Gastroesophageal sphincter (tissue), 4 donors: ENCODE measurements around the gene ADGRD1. TPM values are rescaled to one million over a fixed set of nuclear protein-coding genes. Genes with fewer than 3 reads are reported as not detected.

Experiments used
- ATAC-seq: fragments of 150-250 bp; one replicate; pipeline ENCODE4 v1.9.1; 2016; ENCODE audit warnings: mild to moderate bottlenecking, moderate library complexity
- H3K27ac ChIP-seq, 4 donors: fragments of 200-600 bp; sonication (generic) in 3 of 4; 1 replicate in 3 of 4; 2 replicates in 1 of 4; pipeline ENCODE4 v1.5.1; 2016 to 2019
- H3K27me3 ChIP-seq: fragments of 200-600 bp; sonication (generic); one replicate; pipeline ENCODE4 v1.5.1; 2019
- H3K36me3 ChIP-seq, 2 donors: fragments of 200-600 bp; sonication (generic); one replicate each; pipeline ENCODE4 v1.5.1; 2019; ENCODE audit warnings: control low read depth in 1 of 2
- H3K4me1 ChIP-seq, 3 donors: fragments of 200-600 bp; sonication (generic); 1 replicate in 2 of 3; 2 replicates in 1 of 3; pipeline ENCODE4 v1.5.1; 2016 to 2019; ENCODE audit warnings: control low read depth in 2 of 3
- H3K4me3 ChIP-seq, 2 donors: fragments of 200-600 bp; sonication (generic); one replicate each; pipeline ENCODE4 v1.5.1; 2019; ENCODE audit warnings: mild to moderate bottlenecking in 1 of 2, moderate library complexity in 1 of 2
- H3K9me3 ChIP-seq, 3 donors: fragments of 200-600 bp; sonication (generic); one replicate each; pipeline ENCODE4 v1.5.1; 2017 to 2019; ENCODE audit warnings: control low read depth in 2 of 3
- EP300 ChIP-seq: sonication (generic); formaldehyde crosslinking; IDR thresholded peaks from one replicate; pipeline ENCODE4 v1.6.1; 2017; ENCODE audit warnings: antibody characterized with exemption, mild to moderate bottlenecking
- POLR2A ChIP-seq, 2 donors: fragments of 450-650 bp; IDR thresholded peaks; one replicate each; pipeline ENCODE4 v1.6.1; 2017; ENCODE audit warnings: antibody characterized with exemption in 2 of 2, mild to moderate bottlenecking in 2 of 2, moderate library complexity in 1 of 2
- POLR2AphosphoS5 ChIP-seq: sonication (generic); formaldehyde crosslinking; IDR thresholded peaks from one replicate; pipeline ENCODE4 v1.6.1; 2017; ENCODE audit warnings: antibody characterized with exemption
- WGBS, 2 donors: methylation state at CpG; one replicate each; pipeline ENCODE4 v1.1.5; 2018; ENCODE audit warnings: low coverage in 1 of 2; 5-methylcytosine and 5-hydroxymethylcytosine counted together
- total RNA-seq, 4 donors: library from RNA; depleted of rRNA; stranded (reverse); fragments of >200 nt; gene quantifications; one replicate each; pipeline ENCODE4 v1.1.0, GENCODE V29; 2016
- TF ChIP-seq, protein P1 (sequence below), 4 experiments: fragments of 200-600 bp in 2 of 4; fragments of 450-650 bp in 2 of 4; sonication (generic) in 1 of 4; IDR thresholded peaks; one replicate each; pipeline ENCODE4 v1.5.1; 2017 to 2019; ENCODE audit warnings: antibody characterized with exemption in 4 of 4, mild to moderate bottlenecking in 2 of 4, moderate library complexity in 2 of 4

ADGRD1 gene
- total RNA-seq, 4 donors from 2014 or later = 19.1 to 43.4 (median 31.3) TPM

DNA sequence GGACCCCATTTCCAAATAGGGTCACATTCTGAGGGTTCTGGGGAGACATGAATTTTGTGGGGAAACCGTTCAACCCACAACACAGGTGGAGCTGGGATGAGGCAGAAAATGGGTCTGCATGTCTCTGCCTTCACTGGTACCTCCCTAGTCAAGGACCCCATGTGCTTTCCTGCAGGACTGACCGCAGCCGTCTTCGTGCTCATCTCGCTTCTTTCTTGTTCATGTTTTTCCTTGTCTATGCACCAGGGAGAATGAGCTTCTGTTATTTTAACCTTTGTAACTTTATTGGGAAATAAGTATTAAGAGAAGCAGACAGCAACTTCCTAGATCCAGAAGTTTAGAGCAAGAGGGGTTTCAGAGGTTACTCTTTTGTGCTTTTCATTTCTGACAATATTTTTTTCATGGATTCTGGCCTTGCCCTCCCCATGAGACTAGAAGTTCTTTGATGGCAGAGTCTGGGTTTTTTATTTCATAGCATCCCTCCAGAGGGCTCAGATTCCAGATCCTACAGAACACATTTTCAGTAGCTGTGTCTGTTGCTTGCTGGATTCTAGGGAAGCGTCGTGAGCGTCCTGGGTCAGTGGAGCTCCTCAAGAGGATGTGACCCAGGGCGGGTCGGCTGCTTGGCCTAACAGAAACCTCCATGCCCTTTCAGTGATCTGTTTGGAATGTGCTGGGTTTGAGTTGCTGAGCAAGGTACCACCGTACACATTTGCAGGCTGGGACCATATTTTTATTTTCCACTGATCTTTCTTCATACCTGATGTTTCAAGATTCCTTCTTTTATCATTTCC is 104.2 kb downstream of the ADGRD1 start:
- no peak for ATAC-seq
- WGBS, 2 donors = 78 to 80% methylated on average over 8 to 11 of the region's 11 CpGs
- no peaks in the 10 kb centered on the region for H3K9me3 ChIP-seq
- no peaks in the 10 kb centered on the region for H3K36me3 ChIP-seq
- H3K4me1 ChIP-seq = no peaks in the 10 kb centered on the region
- no peak overlapping the region for H3K27ac ChIP-seq
- H3K4me3 ChIP-seq = no peak overlapping the region
- H3K27me3 ChIP-seq = no peaks in the 10 kb centered on the region
- no peak for TF ChIP-seq POLR2AphosphoS5
- no peak for TF ChIP-seq POLR2A (IDR thresholded peaks at IDR 0.05)
- no peak for TF ChIP-seq EP300
- TF ChIP-seq, protein P1, sequence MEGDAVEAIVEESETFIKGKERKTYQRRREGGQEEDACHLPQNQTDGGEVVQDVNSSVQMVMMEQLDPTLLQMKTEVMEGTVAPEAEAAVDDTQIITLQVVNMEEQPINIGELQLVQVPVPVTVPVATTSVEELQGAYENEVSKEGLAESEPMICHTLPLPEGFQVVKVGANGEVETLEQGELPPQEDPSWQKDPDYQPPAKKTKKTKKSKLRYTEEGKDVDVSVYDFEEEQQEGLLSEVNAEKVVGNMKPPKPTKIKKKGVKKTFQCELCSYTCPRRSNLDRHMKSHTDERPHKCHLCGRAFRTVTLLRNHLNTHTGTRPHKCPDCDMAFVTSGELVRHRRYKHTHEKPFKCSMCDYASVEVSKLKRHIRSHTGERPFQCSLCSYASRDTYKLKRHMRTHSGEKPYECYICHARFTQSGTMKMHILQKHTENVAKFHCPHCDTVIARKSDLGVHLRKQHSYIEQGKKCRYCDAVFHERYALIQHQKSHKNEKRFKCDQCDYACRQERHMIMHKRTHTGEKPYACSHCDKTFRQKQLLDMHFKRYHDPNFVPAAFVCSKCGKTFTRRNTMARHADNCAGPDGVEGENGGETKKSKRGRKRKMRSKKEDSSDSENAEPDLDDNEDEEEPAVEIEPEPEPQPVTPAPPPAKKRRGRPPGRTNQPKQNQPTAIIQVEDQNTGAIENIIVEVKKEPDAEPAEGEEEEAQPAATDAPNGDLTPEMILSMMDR (IDR thresholded peaks at IDR 0.05) = no peak

DNA sequence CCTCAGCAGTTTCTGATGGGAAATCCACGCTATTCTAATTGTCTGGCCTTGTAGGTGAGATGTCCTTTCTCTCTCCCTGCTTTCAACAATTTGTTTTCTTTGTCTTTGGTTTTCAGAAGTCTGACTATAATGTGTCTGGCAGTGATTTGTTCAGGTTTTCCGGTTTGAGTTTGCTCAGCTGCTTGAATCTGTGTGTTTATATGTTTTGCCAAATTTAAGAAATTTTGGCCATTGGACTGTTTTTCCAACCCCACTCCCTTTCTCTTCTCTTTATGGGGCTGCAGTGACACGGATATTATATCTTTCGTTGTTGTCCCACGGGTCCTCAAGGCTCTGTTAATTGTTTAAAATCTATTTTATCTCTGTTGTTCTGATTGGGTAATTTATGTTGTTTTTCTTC is 105.0 kb downstream of the ADGRD1 start:
- ATAC-seq = no peak
- Histone ChIP-seq H3K36me3 (no peaks in the 10 kb centered on the region), H3K9me3 (no peaks in the 10 kb centered on the region), H3K27me3 (no peaks in the 10 kb centered on the region), H3K4me1 (no peaks in the 10 kb centered on the region), H3K27ac (no peak overlapping the region), H3K4me3 (no peak overlapping the region)
- WGBS, 2 donors = 58 to 59% methylated on average over 5 of the region's 5 CpGs
- TF ChIP-seq, protein P1 (IDR thresholded peaks at IDR 0.05) = no peak
- TF ChIP-seq POLR2AphosphoS5 (no peak), POLR2A (IDR thresholded peaks at IDR 0.05) (no peak), EP300 (no peak)

DNA sequence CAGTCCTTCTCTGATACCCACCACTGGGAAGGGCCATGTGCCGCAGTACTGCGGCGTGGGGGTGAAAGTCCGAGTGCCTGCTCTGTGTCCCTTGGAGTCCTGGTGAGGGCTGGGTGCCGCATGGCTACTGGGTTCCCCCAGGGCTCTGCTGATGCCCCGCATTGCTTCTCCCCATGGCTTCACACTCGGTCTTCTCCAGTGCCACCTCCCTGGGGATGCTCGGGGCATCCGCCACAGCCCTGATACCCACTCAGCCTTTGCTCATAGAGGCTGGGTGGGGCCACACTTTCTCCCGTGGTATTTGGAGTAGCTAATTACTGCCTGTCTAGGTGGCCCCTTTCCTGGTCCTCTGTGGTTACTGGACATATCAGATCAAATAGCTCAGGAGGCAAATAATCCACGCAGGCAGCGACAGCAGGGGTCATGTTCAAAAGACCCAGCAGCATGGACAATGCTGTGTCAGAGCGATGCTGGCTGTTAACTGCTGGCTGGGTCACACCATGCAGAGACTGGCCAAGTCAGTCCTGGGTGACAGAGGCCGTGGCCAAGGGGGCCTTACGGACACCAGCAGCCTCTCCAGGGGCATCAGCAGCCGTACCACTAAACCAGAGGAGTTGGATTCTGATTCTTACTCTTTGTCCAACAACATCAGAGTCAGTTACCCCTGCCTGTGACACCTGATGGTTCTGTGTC is 106.5 kb downstream of the ADGRD1 start:
- Histone ChIP-seq H3K9me3 (no peaks in the 10 kb centered on the region), H3K4me1 (no peaks in the 10 kb centered on the region), H3K27me3 (no peaks in the 10 kb centered on the region), H3K27ac (no peak overlapping the region), H3K4me3 (no peak overlapping the region), H3K36me3 (no peaks in the 10 kb centered on the region)
- no peak for TF ChIP-seq EP300
- TF ChIP-seq, protein P1 (IDR thresholded peaks at IDR 0.05) = no peak
- TF ChIP-seq POLR2A (IDR thresholded peaks at IDR 0.05) = no peak
- TF ChIP-seq POLR2AphosphoS5 = no peak
- WGBS, 2 donors = 97 to 98% methylated on average over 8 to 12 of the region's 16 CpGs
- no peak for ATAC-seq

DNA sequence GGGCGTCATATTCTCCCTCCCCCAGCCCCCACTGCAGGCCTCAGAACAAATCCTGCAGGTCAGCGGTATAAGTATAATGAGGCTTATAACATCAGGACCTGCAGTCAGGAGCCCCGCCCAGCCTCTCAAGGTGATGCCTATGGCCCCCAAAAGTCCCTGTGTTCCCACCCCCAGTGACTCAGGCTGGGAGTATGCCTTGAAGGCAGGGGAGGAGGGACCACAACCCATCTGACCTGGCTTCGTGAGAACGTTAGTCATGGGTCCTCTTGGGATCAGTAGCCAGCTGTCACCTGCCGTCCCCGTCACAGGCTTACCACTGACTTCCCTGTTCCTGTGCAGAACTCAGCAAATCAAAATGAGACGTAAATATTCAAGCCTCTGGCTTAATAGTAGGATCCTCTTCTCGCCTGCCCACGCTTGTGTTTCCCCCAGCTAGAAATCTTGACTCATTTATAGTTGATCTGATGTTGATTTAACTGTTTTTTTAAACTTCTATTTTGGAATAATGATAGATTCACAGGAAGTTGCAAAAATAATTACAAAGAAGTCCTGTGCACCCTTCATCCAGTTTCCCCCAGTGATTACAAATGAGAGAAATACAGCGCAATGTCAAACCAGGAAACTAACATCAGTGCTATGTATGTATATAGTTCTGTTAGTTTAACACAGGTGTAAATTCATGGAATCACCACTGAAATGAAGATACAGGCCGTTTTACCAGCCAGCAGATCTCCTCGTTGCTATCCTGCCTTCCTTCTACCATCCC is 107.5 kb downstream of the ADGRD1 start:
- Histone ChIP-seq H3K4me1 (peaks cover 0 to 3% (median 0%) of the 10 kb centered on the region in 3 donors), H3K27ac (no peak overlapping the region), H3K4me3 (no peak overlapping the region), H3K27me3 (no peaks in the 10 kb centered on the region), H3K36me3 (no peaks in the 10 kb centered on the region), H3K9me3 (no peaks in the 10 kb centered on the region)
- TF ChIP-seq POLR2A (IDR thresholded peaks at IDR 0.05) (no peak), POLR2AphosphoS5 (no peak), EP300 (no peak)
- TF ChIP-seq, protein P1 (IDR thresholded peaks at IDR 0.05) = no peak
- ATAC-seq = no peak
- 90 to 94% methylated on average over 8 of the region's 13 CpGs for WGBS, 2 donors
